Fibroblast of lung (primary cell): ENCODE data around the gene NAP1L1. TPM values are rescaled to one million over a fixed set of nuclear protein-coding genes. Genes with fewer than 3 reads are reported as not detected.

Source experiments
- DNase-seq, 2 donors: peaks; one replicate each; pipeline versions ENCODE4 v3.0.0 to v3.0.0-alpha.2; 2010; ENCODE audit warnings: low read depth in 2 of 2
- H2AFZ ChIP-seq: 2 replicates; pipeline ENCODE4 v1.5.1; 2012; ENCODE audit warnings: low read length, control low read depth, inconsistent platforms
- H3K27ac ChIP-seq: 2 replicates; pipeline ENCODE4 v1.5.1; 2011; ENCODE audit warnings: low read length, control low read depth; ENCODE audit not compliant: insufficient read depth
- H3K27me3 ChIP-seq: 2 replicates; pipeline ENCODE4 v1.5.1; 2011; ENCODE audit warnings: mild to moderate bottlenecking, low read length; ENCODE audit not compliant: control insufficient read depth, insufficient read depth
- H3K36me3 ChIP-seq: 2 replicates; pipeline ENCODE4 v1.5.1; 2011; ENCODE audit warnings: low read length; ENCODE audit not compliant: control insufficient read depth, insufficient read depth
- H3K4me1 ChIP-seq: 2 replicates; pipeline ENCODE4 v1.5.1; 2011; ENCODE audit warnings: low read length; ENCODE audit not compliant: control insufficient read depth, insufficient read depth; ENCODE audit errors: extremely low read depth
- H3K4me2 ChIP-seq: 2 replicates; pipeline ENCODE4 v1.5.1; 2011; ENCODE audit warnings: low read length, control low read depth; ENCODE audit not compliant: insufficient read depth; ENCODE audit errors: extremely low read depth
- H3K4me3 ChIP-seq, 4 experiments: fragments of 200-600 bp in 1 of 4; sonication (generic) in 1 of 4; replicated peaks in 1 of 4; 2 replicates each; pipeline ENCODE4 v1.5.1; 2011 to 2016; ENCODE audit warnings: low read length in 4 of 4, low read depth in 3 of 4, mild to moderate bottlenecking in 3 of 4, control low read depth in 2 of 4, inconsistent platforms in 1 of 4, mixed read lengths in 1 of 4; ENCODE audit not compliant: insufficient read depth in 1 of 4; ENCODE audit errors: control extremely low read depth in 1 of 4
- H3K79me2 ChIP-seq: 2 replicates; pipeline ENCODE4 v1.5.1; 2012; ENCODE audit warnings: mild to moderate bottlenecking, low read length, inconsistent platforms; ENCODE audit not compliant: control insufficient read depth, insufficient read depth
- H3K9ac ChIP-seq: 2 replicates; pipeline ENCODE4 v1.5.1; 2011; ENCODE audit warnings: mild to moderate bottlenecking, low read length, control low read depth; ENCODE audit not compliant: insufficient read depth
- H3K9me3 ChIP-seq: 2 replicates; pipeline ENCODE4 v1.5.1; 2012; ENCODE audit warnings: low read depth, low read length; ENCODE audit not compliant: control insufficient read depth, insufficient read depth
- H4K20me1 ChIP-seq: 2 replicates; pipeline ENCODE4 v1.5.1; 2011; ENCODE audit warnings: low read length; ENCODE audit not compliant: control insufficient read depth, insufficient read depth; ENCODE audit errors: extremely low read depth
- CTCF ChIP-seq, 2 donors: IDR thresholded peaks in 1 of 2; conservative IDR thresholded peaks in 1 of 2; 1 replicate in 1 of 2; 2 replicates in 1 of 2; pipeline ENCODE4 v1.5.1; 2011 to 2012; ENCODE audit warnings: low read length in 2 of 2, control low read depth in 1 of 2, inconsistent platforms in 1 of 2, low read depth in 1 of 2, mild to moderate bottlenecking in 1 of 2
- EZH2 ChIP-seq: IDR thresholded peaks from 2 replicates; pipeline ENCODE4 v1.5.1; 2012; ENCODE audit warnings: low read length, control low read depth, mild to moderate bottlenecking; ENCODE audit errors: missing control alignments
- polyA plus RNA-seq, 2 donors: library from polyadenylated mRNA; depleted of rRNA in 1 of 2; stranded (reverse) in 1 of 2; unstranded in 1 of 2; fragments of >200 nt; gene quantifications; 2 replicates each; pipeline ENCODE4 v1.2.1, GENCODE V29; 2011 to 2012; ENCODE audit warnings: missing spikeins in 1 of 2
- total RNA-seq: library from RNA; depleted of rRNA; stranded (reverse); fragments of >200 nt; gene quantifications from 2 replicates; pipeline ENCODE4 v1.2.1, GENCODE V29; 2014

The NAP1L1 gene
- total and polyA plus RNA-seq, 2 donors (not counting 1 experiment from before 2014, with no cell fraction given): 275 to 695 TPM

- TF ChIP-seq EZH2 (no peak), CTCF (conservative IDR thresholded peaks at IDR 0.05 in 1 of 2, IDR thresholded peaks at IDR 0.05 in 1 of 2; ENCODE audit: low read depth in 1 of 2, low read length in 2 of 2) (no peak)
- DNase-seq: peak in 1 of 2 donors; percentile 39
- Histone ChIP-seq H3K4me3 (no peak overlapping the region), H3K9ac (no peak overlapping the region), H3K4me2 (no peak overlapping the region), H3K36me3 (no peaks in the 10 kb centered on the region), H4K20me1 (no peaks in the 10 kb centered on the region), H3K4me1 (peaks cover 2% of the 10 kb centered on the region), H3K79me2 (no peaks in the 10 kb centered on the region), H3K27ac (no peak overlapping the region), H2AFZ (no peak overlapping the region), H3K27me3 (no peaks in the 10 kb centered on the region), H3K9me3 (no peaks in the 10 kb centered on the region)
Measured at GRCh38 chr12:76010732-76011458, 73.6 kb downstream of the NAP1L1 start.

GRCh38 chr12:76008428-76008827, 76.1 kb downstream of the NAP1L1 start:
- H3K79me2 ChIP-seq: no peaks in the 10 kb centered on the region
- TF ChIP-seq EZH2 (no peak), CTCF (conservative IDR thresholded peaks at IDR 0.05 in 1 of 2, IDR thresholded peaks at IDR 0.05 in 1 of 2; ENCODE audit: low read depth in 1 of 2, low read length in 2 of 2) (no peak)
- no peaks in the 10 kb centered on the region for H3K9me3 ChIP-seq
- H3K9ac ChIP-seq: no peak overlapping the region
- H3K4me2 ChIP-seq: no peak overlapping the region
- DNase-seq: no peak
- H2AFZ ChIP-seq: no peak overlapping the region
- H3K27me3 ChIP-seq: no peaks in the 10 kb centered on the region
- no peaks in the 10 kb centered on the region for H4K20me1 ChIP-seq
- H3K4me1 ChIP-seq: peaks cover 2% of the 10 kb centered on the region
- no peak overlapping the region for H3K27ac ChIP-seq
- no peak overlapping the region for H3K4me3 ChIP-seq
- H3K36me3 ChIP-seq: no peaks in the 10 kb centered on the region

GRCh38 chr12:76007640-76008039, 76.8 kb downstream of the NAP1L1 start:
- Histone ChIP-seq H3K27ac (no peak overlapping the region), H2AFZ (no peak overlapping the region)

More at GRCh38 chr12:76007640-76008039, 76.8 kb downstream of the NAP1L1 start:
- no peaks in the 10 kb centered on the region for H3K9me3 ChIP-seq
- peaks cover 2% of the 10 kb centered on the region for H3K4me1 ChIP-seq
- no peak overlapping the region for H3K4me3 ChIP-seq
- no peak for TF ChIP-seq CTCF (conservative IDR thresholded peaks at IDR 0.05 in 1 of 2, IDR thresholded peaks at IDR 0.05 in 1 of 2; ENCODE audit: low read depth in 1 of 2, low read length in 2 of 2)
- TF ChIP-seq EZH2: no peak
- no peak overlapping the region for H3K9ac ChIP-seq
- no peaks in the 10 kb centered on the region for H3K79me2 ChIP-seq
- H3K4me2 ChIP-seq: no peak overlapping the region
- H4K20me1 ChIP-seq: no peaks in the 10 kb centered on the region
- no peaks in the 10 kb centered on the region for H3K36me3 ChIP-seq
- DNase-seq: no peak
- H3K27me3 ChIP-seq: no peaks in the 10 kb centered on the region
